Measurements from ENCODE around the gene PTPN13.

Gene PTPN13

DNA sequence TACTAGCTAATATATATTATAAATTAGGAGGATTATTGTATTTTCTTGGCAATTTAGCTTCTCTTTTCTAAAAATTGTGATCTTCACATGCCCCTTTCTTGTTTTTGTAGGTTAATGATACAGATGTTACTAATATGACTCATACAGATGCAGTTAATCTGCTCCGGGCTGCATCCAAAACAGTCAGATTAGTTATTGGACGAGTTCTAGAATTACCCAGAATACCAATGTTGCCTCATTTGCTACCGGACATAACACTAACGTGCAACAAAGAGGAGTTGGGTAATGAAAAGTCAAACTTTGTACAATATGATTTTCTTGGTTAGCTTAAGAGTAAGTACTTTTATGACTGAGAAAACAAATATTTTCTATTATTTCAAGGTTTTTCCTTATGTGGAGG is 180.9 kb downstream of the PTPN13 start:
- Histone ChIP-seq H3K27me3 (ENCODE audit: control insufficient read depth, insufficient read depth, low read length) (no peaks in the 10 kb centered on the region), H3K4me1 (ENCODE audit: control insufficient read depth, low read depth, low read length) (peaks cover 4% of the 10 kb centered on the region), H3K36me3 (ENCODE audit: control insufficient read depth, low read depth, low read length) (peaks cover 48% of the 10 kb centered on the region), H3K9ac (ENCODE audit: low read length) (no peak overlapping the region), H3K4me3 (ENCODE audit: low read length) (no peak overlapping the region), H3K9me3 (ENCODE audit: control insufficient read depth, low read depth, low read length) (no peaks in the 10 kb centered on the region), H3K27ac (ENCODE audit: low read length) (no peak overlapping the region)

DNA sequence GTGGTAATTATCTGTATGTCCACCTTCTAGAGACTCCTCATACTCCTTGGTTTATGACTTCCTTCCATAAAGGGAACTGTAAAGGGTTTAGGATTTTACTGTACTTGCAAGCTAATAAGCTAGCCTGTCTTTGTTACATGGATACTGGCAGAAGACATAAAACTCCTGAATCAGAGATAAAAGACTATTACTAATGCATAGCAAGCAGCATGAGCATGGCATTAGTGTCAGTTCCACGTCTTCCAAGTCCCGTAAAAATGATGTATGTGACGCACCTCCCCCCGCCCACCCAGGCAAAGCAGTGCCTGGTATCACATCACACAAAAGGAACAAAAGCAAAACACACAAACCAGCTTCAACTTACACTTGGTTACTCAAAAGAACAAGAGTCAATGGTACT is 184.1 kb downstream of the PTPN13 start:
- H3K9ac ChIP-seq (ENCODE audit: low read length): no peak overlapping the region
- H3K27me3 ChIP-seq (ENCODE audit: control insufficient read depth, insufficient read depth, low read length): no peaks in the 10 kb centered on the region
- H3K4me3 ChIP-seq (ENCODE audit: low read length): no peak overlapping the region
- peaks cover 4% of the 10 kb centered on the region for H3K4me1 ChIP-seq (ENCODE audit: control insufficient read depth, low read depth, low read length)
- H3K27ac ChIP-seq (ENCODE audit: low read length): no peak overlapping the region
- H3K9me3 ChIP-seq (ENCODE audit: control insufficient read depth, low read depth, low read length): no peaks in the 10 kb centered on the region
- H3K36me3 ChIP-seq (ENCODE audit: control insufficient read depth, low read depth, low read length): peaks cover 33% of the 10 kb centered on the region

DNA sequence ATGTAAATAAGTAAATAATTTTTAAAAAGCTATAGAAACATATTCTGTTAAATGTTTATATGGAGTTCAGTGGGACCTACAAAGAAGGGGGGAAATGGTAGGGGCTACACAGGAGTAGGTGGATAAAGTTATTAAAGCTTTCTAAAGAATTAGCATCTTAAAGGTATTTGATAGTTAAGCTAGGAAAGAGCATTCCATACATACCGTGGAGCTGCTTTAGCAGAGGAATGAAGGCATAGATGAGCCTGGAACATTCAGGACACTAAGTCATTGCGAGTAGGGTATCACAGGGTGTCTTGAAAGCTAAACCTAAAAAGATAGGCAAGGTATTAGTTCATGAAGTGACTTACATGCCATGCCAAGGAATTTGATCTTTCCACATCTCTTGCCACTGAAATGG is 194.7 kb downstream of the PTPN13 start:
- Histone ChIP-seq H3K36me3 (ENCODE audit: control insufficient read depth, low read depth, low read length) (peaks cover 13% of the 10 kb centered on the region), H3K4me3 (ENCODE audit: low read length) (no peak overlapping the region), H3K9me3 (ENCODE audit: control insufficient read depth, low read depth, low read length) (no peaks in the 10 kb centered on the region), H3K4me1 (ENCODE audit: control insufficient read depth, low read depth, low read length) (peaks cover 9% of the 10 kb centered on the region), H3K27me3 (ENCODE audit: control insufficient read depth, insufficient read depth, low read length) (no peaks in the 10 kb centered on the region), H3K9ac (ENCODE audit: low read length) (no peak overlapping the region), H3K27ac (ENCODE audit: low read length) (no peak overlapping the region)

DNA sequence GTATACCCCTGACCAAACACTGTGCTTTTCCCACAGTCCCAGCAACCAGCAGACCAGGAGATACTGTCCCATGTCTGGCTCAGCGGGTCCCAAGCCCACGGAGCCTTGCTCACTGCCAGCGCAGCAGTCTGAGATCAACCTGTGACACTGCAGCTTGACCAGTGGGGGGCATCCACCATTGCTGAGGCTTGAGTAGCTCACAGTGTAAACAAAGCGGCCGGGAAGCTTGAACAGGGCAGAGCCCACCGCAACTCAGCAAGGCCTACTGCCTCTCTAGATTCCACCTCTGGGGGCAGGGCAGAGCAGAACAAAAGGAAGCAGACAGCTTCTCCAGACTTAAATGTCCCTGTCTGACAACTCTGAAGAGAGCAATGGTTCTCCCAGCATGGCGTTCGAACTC is 197.0 kb downstream of the PTPN13 start:
- Histone ChIP-seq H3K9me3 (ENCODE audit: control insufficient read depth, low read depth, low read length) (no peaks in the 10 kb centered on the region), H3K9ac (ENCODE audit: low read length) (no peak overlapping the region), H3K4me1 (ENCODE audit: control insufficient read depth, low read depth, low read length) (peaks cover 9% of the 10 kb centered on the region), H3K4me3 (ENCODE audit: low read length) (no peak overlapping the region), H3K36me3 (ENCODE audit: control insufficient read depth, low read depth, low read length) (peaks cover 6% of the 10 kb centered on the region), H3K27me3 (ENCODE audit: control insufficient read depth, insufficient read depth, low read length) (no peaks in the 10 kb centered on the region), H3K27ac (ENCODE audit: low read length) (no peak overlapping the region)

DNA sequence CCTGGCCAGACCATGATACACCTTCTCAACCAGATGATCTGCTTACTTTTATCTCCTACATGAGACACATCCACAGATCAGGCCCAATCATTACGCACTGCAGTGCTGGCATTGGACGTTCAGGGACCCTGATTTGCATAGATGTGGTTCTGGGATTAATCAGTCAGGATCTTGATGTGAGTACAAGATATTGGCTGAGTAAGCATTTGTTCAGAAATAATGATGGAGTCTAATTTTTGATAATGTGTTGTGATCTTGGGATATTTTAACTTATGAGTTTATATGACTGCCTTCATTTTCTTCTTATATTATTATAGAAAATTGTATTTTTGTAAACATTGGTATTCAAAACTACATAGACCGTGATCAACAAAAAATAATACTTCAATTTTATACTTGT is 215.7 kb downstream of the PTPN13 start:
- Histone ChIP-seq H3K27me3 (ENCODE audit: control insufficient read depth, insufficient read depth, low read length) (no peaks in the 10 kb centered on the region), H3K9ac (ENCODE audit: low read length) (no peak overlapping the region), H3K4me1 (ENCODE audit: control insufficient read depth, low read depth, low read length) (peaks cover 5% of the 10 kb centered on the region), H3K36me3 (ENCODE audit: control insufficient read depth, low read depth, low read length) (peaks cover 48% of the 10 kb centered on the region), H3K4me3 (ENCODE audit: low read length) (no peak overlapping the region), H3K27ac (ENCODE audit: low read length) (no peak overlapping the region), H3K9me3 (ENCODE audit: control insufficient read depth, low read depth, low read length) (no peaks in the 10 kb centered on the region)

DNA sequence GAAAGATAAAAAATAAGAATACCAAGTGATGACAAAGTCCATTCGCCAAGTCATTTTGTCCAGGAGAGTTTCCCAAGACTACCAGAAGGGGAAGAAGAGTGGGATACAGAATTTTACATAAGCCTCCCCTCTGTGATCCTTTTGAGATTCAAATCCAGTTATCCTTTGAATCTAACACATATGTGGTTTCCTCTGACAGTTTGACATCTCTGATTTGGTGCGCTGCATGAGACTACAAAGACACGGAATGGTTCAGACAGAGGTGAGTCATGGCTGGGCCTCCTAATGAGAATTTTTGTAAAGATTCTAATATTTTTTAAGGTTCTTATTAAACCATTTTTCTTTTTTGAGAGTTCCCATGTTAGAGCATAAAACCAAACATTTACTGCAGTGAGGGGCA is 216.7 kb downstream of the PTPN13 start:
- no peaks in the 10 kb centered on the region for H3K9me3 ChIP-seq (ENCODE audit: control insufficient read depth, low read depth, low read length)
- H3K36me3 ChIP-seq (ENCODE audit: control insufficient read depth, low read depth, low read length): peaks cover 50% of the 10 kb centered on the region
- H3K27ac ChIP-seq (ENCODE audit: low read length): no peak overlapping the region
- H3K9ac ChIP-seq (ENCODE audit: low read length): no peak overlapping the region
- H3K27me3 ChIP-seq (ENCODE audit: control insufficient read depth, insufficient read depth, low read length): no peaks in the 10 kb centered on the region
- no peak overlapping the region for H3K4me3 ChIP-seq (ENCODE audit: low read length)
- H3K4me1 ChIP-seq (ENCODE audit: control insufficient read depth, low read depth, low read length): peaks cover 5% of the 10 kb centered on the region

DNA sequence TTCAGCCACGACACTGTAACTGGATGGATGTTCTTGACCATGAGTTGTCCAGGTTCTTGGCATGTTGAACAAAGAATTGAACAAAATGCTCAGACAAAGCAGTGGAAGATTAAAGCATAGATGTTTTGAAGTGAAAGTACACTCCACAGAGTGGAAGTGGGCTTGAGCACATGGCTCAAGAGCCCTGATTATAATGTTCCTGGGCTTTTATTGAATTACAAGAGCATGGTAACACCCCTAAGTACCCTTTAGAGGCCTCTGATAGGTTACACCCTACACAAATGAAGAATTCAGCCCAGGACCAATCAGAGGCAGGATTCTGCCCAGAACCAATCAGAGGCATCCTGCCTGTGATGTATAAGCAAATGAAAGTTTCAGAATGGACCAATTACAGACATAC is 221.5 kb downstream of the PTPN13 start:
- Histone ChIP-seq H3K9me3 (ENCODE audit: control insufficient read depth, low read depth, low read length) (no peaks in the 10 kb centered on the region), H3K36me3 (ENCODE audit: control insufficient read depth, low read depth, low read length) (peaks cover 22% of the 10 kb centered on the region), H3K9ac (ENCODE audit: low read length) (no peak overlapping the region), H3K27ac (ENCODE audit: low read length) (no peak overlapping the region), H3K4me1 (ENCODE audit: control insufficient read depth, low read depth, low read length) (peaks cover 5% of the 10 kb centered on the region), H3K4me3 (ENCODE audit: low read length) (no peak overlapping the region), H3K27me3 (ENCODE audit: control insufficient read depth, insufficient read depth, low read length) (no peaks in the 10 kb centered on the region)

DNA sequence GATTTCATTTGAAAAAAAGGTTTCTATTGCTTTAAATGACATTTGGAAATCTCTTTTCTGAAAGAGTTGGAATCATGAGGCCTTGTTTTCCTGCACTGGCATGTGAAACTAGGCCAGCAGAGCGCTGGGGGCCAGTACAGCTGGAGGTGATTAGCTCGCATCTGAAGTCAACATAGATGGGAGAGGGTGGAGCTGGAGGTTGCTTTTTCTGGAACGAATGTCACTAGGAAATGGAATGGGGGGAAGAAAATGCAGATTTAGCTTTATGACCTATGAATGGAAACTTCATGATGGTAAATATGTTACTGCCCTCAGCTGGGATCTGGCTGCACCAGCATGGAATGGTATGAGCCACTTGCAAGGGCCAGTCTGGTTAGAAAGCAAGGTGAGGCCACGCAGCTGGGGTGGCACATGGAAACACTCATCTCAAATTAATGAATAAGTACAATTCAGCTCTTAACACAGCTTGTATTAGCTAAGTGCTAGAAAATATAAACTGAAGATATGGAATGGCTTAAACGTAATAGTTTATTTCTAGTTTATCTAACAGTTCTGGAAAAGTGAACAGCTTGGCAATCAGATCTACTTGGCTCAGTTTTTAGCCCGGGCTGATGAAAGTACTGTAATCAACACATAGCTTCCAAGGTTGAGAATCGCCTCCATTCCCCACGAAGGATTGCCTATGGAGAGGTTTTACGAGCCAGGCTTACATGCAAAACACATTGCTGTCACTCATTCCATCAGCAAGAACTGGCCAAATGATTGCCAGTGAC is 222.6 kb downstream of the PTPN13 start:
- no peaks in the 10 kb centered on the region for H3K27me3 ChIP-seq (ENCODE audit: control insufficient read depth, insufficient read depth, low read length)
- H3K4me3 ChIP-seq (ENCODE audit: low read length): no peak overlapping the region
- H3K36me3 ChIP-seq (ENCODE audit: control insufficient read depth, low read depth, low read length): peaks cover 13% of the 10 kb centered on the region
- H3K27ac ChIP-seq (ENCODE audit: low read length): no peak overlapping the region
- H3K9me3 ChIP-seq (ENCODE audit: control insufficient read depth, low read depth, low read length): no peaks in the 10 kb centered on the region
- H3K9ac ChIP-seq (ENCODE audit: low read length): no peak overlapping the region
- no peaks in the 10 kb centered on the region for H3K4me1 ChIP-seq (ENCODE audit: control insufficient read depth, low read depth, low read length)

DNA sequence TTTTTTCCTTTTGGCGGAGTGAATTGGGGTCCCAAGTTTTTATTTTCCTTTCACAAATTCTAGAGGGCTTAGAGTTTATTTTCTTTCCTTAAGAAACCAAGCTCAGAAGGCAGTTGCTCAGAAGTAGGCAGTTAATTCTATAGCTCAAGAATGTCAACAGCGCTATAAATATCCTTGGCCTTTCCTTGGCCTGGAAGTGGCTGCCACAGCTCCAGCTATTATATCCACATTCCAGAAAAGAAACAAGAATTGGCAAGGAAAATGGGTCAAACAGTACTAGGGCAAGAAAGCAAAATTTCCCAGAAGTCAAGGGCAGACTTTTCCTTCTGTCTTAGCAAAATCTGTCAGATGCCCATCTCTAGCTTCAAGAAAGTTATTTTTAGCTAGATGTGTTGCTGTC is 224.1 kb downstream of the PTPN13 start:
- Histone ChIP-seq H3K27ac (ENCODE audit: low read length) (no peak overlapping the region), H3K27me3 (ENCODE audit: control insufficient read depth, insufficient read depth, low read length) (no peaks in the 10 kb centered on the region), H3K4me3 (ENCODE audit: low read length) (no peak overlapping the region), H3K9ac (ENCODE audit: low read length) (no peak overlapping the region), H3K36me3 (ENCODE audit: control insufficient read depth, low read depth, low read length) (peaks cover 12% of the 10 kb centered on the region), H3K9me3 (ENCODE audit: control insufficient read depth, low read depth, low read length) (no peaks in the 10 kb centered on the region), H3K4me1 (ENCODE audit: control insufficient read depth, low read depth, low read length) (no peaks in the 10 kb centered on the region)

DNA sequence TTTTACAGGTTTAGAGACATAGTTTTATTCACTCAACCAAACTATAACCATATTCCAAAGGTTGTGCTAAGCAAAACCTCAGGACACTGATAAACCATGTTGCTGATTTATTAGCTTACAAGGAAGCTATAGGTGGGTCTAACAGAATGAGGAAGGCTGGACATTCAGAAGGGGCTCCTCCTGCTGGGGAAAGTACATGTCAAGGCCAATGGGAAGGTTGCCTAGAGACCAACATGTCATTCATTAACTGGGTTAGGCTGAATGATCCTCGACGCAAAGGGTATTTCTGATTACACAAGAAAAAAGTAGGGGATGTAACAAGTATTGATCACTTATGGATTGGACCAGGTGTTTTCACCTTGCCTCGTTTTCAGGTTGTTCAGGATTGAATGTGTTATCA is 224.7 kb downstream of the PTPN13 start:
- Histone ChIP-seq H3K9ac (ENCODE audit: low read length) (no peak overlapping the region), H3K4me1 (ENCODE audit: control insufficient read depth, low read depth, low read length) (no peaks in the 10 kb centered on the region), H3K9me3 (ENCODE audit: control insufficient read depth, low read depth, low read length) (no peaks in the 10 kb centered on the region), H3K36me3 (ENCODE audit: control insufficient read depth, low read depth, low read length) (peaks cover 12% of the 10 kb centered on the region), H3K27me3 (ENCODE audit: control insufficient read depth, insufficient read depth, low read length) (no peaks in the 10 kb centered on the region), H3K4me3 (ENCODE audit: low read length) (no peak overlapping the region), H3K27ac (ENCODE audit: low read length) (no peak overlapping the region)

DNA sequence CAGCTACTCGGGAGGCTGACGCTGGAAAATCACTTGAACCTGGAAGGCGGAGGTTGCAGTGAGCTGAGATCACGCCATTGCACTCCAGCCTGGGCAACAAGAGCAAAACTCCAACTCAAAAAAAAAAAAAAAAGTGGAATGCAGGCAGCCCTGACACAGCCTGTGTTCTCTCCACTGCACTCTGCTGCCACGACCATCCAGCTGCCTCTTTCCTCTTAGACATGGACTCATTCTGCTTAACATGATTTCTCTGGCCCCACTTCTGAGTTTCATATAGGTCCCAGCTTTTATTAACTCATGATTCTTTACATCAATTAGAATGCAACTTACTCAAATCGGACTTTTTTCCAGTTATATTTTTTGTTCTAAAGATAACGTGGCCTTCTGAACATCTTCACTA is 225.4 kb downstream of the PTPN13 start:
- peaks cover 10% of the 10 kb centered on the region for H3K36me3 ChIP-seq (ENCODE audit: control insufficient read depth, low read depth, low read length)
- no peaks in the 10 kb centered on the region for H3K27me3 ChIP-seq (ENCODE audit: control insufficient read depth, insufficient read depth, low read length)
- H3K4me3 ChIP-seq (ENCODE audit: low read length): no peak overlapping the region

DNA sequence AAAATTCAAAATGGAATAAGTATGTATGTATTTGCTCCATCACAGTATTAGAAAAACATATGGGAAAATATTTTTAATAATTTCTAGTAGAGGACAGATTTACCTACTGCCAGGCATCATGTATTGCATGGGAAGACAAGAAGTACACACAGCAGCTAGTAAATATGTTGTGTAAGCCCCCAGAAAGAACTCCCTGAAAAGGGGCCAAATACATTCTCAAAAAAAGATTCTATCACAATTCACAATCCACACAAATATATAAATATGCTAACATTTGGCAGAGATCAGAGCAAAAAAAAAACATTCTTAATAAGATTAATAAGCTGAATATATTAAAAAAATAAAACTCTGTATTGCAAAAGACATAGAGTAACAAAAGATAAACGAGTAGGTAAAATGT is 227.0 kb downstream of the PTPN13 start:
- H3K9me3 ChIP-seq (ENCODE audit: control insufficient read depth, low read depth, low read length): no peaks in the 10 kb centered on the region
- no peaks in the 10 kb centered on the region for H3K36me3 ChIP-seq (ENCODE audit: control insufficient read depth, low read depth, low read length)
- no peaks in the 10 kb centered on the region for H3K27me3 ChIP-seq (ENCODE audit: control insufficient read depth, insufficient read depth, low read length)
- H3K4me1 ChIP-seq (ENCODE audit: control insufficient read depth, low read depth, low read length): no peaks in the 10 kb centered on the region
- H3K9ac ChIP-seq (ENCODE audit: low read length): no peak overlapping the region
- no peak overlapping the region for H3K4me3 ChIP-seq (ENCODE audit: low read length)
- H3K27ac ChIP-seq (ENCODE audit: low read length): no peak overlapping the region

More for the DNA sequence above, 225.4 kb downstream of the PTPN13 start:
- Histone ChIP-seq H3K27ac (ENCODE audit: low read length) (no peak overlapping the region), H3K9me3 (ENCODE audit: control insufficient read depth, low read depth, low read length) (no peaks in the 10 kb centered on the region), H3K9ac (ENCODE audit: low read length) (no peak overlapping the region), H3K4me1 (ENCODE audit: control insufficient read depth, low read depth, low read length) (no peaks in the 10 kb centered on the region)

All from iPS-18a (cell line).